Stimulated activated naive CD8-positive, alpha-beta T cell treated with anti-CD3 and anti-CD28 coated beads, Interleukin-15, Interleukin-2, amounts not matched to agents 100 U/mL and 50 U/mL, for 24 hours (primary cell): ENCODE data around the gene LMOD2.

Source experiments
- ATAC-seq: fragments of 150-1000 bp; cut with Tn5 transposase; one replicate; pipeline ENCODE4 v1.10.0; 2021
- DNase-seq: peaks from one replicate; pipeline ENCODE4 v3.0.0; 2021

The LMOD2 gene

GRCh38 chr7:123640583-123640982, 15.1 kb upstream of the LMOD2 start:
- ATAC-seq (no peak), DNase-seq (no peak)

DNA sequence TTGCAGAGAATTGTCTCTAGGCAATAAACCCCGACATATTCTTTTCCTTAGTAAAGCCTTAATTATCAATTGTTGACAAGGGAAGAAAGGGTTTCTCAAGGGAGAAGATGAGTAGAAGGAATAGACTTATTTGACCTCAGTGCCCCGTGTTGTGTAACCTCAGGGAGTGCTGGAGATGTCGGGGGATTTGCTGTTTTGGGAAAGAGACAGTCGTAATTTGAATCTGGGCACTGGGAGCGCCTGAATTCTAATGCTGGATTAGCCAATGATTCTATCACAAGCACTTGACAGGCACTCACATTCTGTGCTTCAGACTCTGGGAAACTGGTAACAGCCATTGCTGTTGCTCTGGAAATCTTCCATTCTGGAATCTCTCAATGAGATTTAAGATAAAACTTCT, 13.8 kb upstream of the LMOD2 start:
- ATAC-seq = no peak

GRCh38 chr7:123643495-123644441, 11.9 kb upstream of the LMOD2 start:
- ATAC-seq (no peak), DNase-seq (no peak)

More for the DNA sequence above, 13.8 kb upstream of the LMOD2 start:
- no peak for DNase-seq

GRCh38 chr7:123645516-123645915, 10.2 kb upstream of the LMOD2 start:
- no peak for DNase-seq
- no peak for ATAC-seq

GRCh38 chr7:123647106-123647730, 8.4 kb upstream of the LMOD2 start:
- DNase-seq = no peak
- ATAC-seq = no peak

GRCh38 chr7:123649964-123650363, 5.7 kb upstream of the LMOD2 start:
- DNase-seq = no peak
- ATAC-seq = no peak

DNA sequence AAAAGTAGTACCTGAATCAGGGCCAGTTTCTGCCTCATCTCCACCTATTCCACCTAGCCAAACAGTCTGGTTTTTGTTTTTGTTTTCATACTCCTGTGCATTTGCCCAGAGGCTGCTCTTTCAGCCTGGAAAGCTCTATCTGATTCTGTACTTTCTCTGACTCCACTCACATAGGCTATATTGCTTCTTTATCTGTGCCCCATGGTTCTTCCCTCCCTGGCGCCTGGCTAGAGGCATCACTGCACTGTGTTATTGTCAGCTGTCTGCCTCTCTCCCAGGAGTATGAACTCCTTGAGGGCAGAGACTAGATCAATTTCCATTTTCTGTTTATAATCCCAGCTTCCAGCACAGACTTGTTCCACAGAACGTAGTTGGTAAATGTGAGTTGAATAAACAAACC, 5.1 kb upstream of the LMOD2 start:
- ATAC-seq (no peak), DNase-seq (no peak)

DNA sequence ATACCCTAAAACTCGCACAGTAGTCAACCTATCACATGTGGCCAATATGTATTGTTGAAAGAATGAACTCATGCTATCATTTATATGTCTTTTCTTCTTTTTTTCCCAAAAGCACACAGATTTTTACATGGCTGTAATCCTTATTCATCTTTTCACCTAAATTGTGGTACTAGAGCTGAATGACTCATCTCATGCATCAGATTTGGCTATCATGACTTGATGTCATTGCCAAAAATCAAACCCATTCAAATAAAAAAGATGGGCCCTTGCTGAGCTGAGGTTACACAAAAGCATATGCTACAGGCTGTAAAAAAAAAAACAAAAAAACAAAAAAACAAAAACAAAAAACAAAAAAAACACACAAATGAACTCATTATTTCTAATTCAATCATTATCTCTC, 3.3 kb upstream of the LMOD2 start:
- no peak for DNase-seq
- no peak for ATAC-seq

DNA sequence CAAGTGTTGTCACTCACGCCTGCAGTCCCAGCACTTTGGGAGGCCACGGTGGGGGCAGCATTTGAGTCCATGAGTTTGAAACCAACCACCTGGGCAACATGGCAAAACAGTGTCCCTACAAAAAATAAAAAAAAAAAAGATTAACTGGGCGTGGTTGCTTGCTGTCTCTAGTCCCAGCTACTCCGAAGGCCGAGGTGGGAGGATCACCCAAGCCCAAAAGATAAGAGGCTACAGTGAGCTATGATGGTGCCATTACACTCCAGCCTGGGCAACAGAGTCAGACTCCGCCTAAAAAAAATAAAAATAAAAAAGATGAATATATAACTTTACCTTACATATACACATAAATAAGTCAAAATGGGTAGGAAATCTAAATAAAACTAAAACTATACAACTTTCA, 2.5 kb upstream of the LMOD2 start:
- DNase-seq (no peak), ATAC-seq (no peak)

- DNase-seq (no peak), ATAC-seq (no peak)
Observed at GRCh38 chr7:123656544-123657303, 1.1 kb downstream of the LMOD2 start.

GRCh38 chr7:123657304-123657685, 1.6 kb downstream of the LMOD2 start:
- DNase-seq = no peak

GRCh38 chr7:123658023-123658422, 2.4 kb downstream of the LMOD2 start:
- ATAC-seq (no peak), DNase-seq (no peak)

More at GRCh38 chr7:123657304-123657685, 1.6 kb downstream of the LMOD2 start:
- no peak for ATAC-seq

GRCh38 chr7:123660514-123661354, 5.1 kb downstream of the LMOD2 start:
- DNase-seq = no peak
- no peak for ATAC-seq

DNA sequence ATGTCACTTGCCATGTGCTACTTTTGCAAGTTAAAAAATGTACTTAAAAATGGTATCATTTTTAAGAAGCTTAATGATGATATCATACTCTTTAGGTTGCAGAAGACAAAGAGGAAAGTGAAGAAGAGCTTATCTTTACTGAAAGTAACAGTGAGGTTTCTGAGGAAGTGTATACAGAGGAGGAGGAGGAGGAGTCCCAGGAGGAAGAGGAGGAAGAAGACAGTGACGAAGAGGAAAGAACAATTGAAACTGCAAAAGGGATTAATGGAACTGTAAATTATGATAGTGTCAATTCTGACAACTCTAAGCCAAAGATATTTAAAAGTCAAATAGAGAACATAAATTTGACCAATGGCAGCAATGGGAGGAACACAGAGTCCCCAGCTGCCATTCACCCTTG, 6.1 kb downstream of the LMOD2 start:
- no peak for ATAC-seq
- DNase-seq = no peak

DNA sequence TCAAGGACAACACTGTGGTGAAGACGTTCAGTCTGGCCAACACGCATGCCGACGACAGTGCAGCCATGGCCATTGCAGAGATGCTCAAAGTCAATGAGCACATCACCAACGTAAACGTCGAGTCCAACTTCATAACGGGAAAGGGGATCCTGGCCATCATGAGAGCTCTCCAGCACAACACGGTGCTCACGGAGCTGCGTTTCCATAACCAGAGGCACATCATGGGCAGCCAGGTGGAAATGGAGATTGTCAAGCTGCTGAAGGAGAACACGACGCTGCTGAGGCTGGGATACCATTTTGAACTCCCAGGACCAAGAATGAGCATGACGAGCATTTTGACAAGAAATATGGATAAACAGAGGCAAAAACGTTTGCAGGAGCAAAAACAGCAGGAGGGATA, 6.6 kb downstream of the LMOD2 start:
- DNase-seq (no peak), ATAC-seq (no peak)

- ATAC-seq (no peak), DNase-seq (no peak)
Observed at GRCh38 chr7:123662755-123663154, 7.1 kb downstream of the LMOD2 start.

DNA sequence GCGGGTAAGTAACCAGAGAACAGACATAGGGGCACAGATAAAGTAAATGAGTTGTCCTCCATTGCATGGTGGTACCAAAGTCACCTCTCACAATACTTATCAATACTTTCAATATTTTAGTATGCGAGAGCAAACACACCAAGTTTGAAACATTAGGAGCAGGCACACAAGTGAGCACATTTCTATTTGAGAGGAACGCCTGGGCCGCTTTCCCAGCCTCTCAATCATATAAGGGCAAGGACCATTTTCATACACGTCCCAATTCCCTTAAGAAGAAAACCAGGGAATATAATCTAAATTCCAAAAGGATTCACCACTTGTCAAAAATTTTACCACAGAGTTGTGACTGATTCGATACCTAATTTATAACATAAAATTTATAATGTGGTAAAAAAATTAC, 7.5 kb downstream of the LMOD2 start:
- ATAC-seq = no peak
- no peak for DNase-seq

DNA sequence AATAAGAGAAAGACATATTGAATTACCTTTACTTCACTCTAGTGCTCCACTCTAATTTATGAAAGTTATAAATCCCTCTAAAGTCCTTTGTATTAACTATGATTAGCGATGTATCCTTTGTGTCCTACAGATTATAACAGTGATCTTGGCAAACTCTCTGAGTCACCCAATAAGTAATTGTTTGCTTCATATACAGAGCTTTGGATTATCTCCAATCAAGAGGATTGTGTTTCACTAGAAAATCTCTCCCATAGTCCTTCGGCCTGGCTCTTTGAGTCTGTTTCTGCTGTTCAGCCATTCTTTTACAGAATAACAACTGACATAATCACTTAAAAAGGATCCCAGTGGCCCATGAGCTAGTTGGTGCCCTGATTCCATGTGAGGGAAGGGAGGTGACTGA, 9.5 kb downstream of the LMOD2 start:
- no peak for DNase-seq
- no peak for ATAC-seq

DNA sequence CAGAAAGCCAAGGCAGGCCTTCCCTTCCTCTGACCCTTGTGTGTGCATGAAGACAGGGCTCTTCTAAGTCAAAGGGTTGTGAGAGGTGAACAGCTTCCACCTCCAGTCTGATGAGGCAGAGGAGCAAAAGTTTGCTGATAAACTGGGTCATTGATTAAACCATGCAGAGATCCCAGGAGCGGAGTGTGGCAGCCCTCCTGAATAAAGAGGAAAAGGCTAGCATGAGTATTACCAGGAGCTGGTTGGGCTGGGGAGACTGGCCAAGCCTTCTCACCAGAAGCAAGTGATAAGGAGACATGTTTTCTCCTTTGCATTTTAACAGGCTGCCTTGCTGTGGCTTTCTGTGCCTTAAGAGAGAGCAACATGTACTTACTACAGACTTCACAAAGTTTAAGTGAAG, 10.2 kb downstream of the LMOD2 start:
- ATAC-seq (no peak), DNase-seq (no peak)

- ATAC-seq (no peak), DNase-seq (no peak)
Observed at GRCh38 chr7:123666492-123666891, 10.8 kb downstream of the LMOD2 start.

DNA sequence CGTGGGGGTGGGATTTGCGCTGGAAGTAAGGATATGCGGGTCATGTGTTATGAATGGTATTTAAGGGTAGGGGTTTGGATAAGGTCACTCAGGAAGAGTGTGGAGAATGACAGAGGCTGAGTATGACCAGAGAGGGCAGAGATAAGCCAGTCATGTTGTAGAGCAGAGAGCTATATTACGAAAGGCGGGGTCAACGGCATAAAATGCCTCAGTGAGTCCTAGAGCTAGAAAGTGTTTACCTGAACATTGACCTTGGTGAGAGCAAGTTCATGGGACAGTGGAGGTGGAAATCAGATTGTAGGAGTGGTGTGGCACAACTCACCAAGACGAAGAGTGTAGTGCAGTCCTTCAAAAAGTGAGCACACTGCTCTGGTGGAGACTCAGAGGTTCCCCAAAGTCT, 13.8 kb downstream of the LMOD2 start:
- no peak for ATAC-seq

DNA sequence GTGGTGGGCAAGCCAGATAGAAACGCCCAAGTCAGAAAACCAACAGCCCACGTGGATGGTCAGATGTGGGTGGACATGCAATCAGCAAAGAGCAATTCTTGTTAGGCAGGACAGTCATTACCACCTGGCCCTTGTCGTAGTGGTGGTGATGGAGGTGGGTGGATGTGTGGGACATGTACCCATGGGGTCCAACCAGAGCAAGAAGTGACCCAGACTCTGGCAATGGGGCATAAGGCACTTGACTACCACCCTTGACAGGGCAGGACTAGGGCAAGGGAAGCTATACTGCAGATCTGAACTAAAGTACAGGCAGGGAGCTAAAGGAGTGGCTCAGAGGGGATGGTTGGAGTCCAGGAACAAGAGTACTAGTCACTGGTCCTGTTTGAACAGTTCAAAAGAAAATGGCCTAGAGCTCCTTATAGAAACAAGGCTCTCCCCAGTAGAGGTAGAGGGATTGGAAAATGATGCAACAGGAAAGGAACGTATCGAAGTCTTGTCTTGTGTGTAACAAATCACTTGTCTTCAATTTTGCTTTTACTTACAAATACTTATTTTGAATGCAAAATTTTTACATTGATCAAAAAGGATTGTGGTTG, 17.6 kb downstream of the LMOD2 start:
- ATAC-seq (no peak), DNase-seq (no peak)

More for the DNA sequence above, 13.8 kb downstream of the LMOD2 start:
- no peak for DNase-seq
